HG03460 (cell line): ENCODE results near the gene ING1.
A peak's percentile ranks its signal among the peaks of the same experiment; 100 is the strongest.
"Not testable (repeated sequence)": the region's sequence is repeated elsewhere in the genome, so short reads cannot be mapped to it uniquely, and the experiment has no call there.

Experiments
- ATAC-seq: cut with Tn5 transposase; IDR thresholded peaks from one replicate; pipeline ENCODE4 v1.9.1; 2021; ENCODE audit not compliant: unreplicated experiment

Gene ING1

DNA sequence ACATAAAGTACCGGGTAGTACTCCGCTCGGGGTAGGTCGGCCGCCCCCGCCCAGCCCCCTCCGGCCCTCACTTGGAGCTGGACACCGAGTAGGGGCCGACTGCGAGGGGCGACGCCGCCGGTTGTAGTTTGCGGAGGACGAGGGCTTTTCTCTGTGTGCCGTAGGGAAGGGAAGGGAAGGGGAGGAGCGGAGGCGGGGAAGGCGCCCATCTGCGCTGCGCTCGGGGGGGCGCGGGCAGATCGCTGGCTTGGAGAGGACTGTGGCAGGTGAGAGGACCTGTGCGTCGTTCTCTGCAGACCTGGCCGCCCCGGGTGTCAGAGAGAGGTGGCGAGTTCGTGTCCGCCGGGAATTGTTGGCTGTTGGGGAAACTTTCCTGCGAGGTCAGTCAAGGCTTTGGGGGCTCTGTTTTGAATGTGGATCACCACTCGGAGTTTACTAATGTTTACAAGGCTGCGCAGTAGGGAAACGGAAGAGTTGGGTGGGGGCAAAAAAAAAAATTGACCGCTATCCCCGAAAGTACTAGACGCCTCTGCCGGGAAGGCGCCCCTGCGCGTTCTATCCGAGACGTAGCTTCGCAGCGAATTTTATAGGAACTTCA, 1.4 kb downstream of the ING1 start:
- ATAC-seq = no peak

- ATAC-seq = peak; percentile 50
Measured at GRCh38 chr13:110715395-110716246, 2.1 kb downstream of the ING1 start.

DNA sequence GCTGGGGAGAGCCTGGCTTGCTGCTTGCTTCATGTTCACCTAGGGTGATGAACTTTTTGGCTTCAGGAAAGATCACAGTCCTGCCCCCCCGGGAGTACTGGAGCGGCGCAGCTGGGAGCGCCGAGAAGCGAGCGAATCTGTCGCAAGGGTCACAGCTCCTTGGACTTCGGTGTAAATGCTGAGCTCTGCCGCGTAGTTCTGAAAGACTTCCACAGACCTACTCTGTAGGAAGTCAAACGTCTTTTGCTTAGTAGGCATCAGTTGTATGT, 2.7 kb downstream of the ING1 start:
- ATAC-seq = no peak

DNA sequence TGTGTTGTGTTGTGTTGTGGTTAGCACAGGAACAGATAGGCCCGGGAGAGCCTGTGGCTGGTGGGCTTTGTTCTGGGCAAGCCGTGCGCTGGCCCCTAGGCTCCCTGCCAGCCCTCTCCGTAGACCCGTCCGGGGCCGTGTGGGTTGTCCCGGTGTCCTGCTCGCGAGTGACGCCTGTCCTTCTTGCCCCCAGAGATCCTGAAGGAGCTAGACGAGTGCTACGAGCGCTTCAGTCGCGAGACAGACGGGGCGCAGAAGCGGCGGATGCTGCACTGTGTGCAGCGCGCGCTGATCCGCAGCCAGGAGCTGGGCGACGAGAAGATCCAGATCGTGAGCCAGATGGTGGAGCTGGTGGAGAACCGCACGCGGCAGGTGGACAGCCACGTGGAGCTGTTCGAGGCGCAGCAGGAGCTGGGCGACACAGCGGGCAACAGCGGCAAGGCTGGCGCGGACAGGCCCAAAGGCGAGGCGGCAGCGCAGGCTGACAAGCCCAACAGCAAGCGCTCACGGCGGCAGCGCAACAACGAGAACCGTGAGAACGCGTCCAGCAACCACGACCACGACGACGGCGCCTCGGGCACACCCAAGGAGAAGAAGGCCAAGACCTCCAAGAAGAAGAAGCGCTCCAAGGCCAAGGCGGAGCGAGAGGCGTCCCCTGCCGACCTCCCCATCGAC, 5.7 kb downstream of the ING1 start:
- no peak for ATAC-seq

DNA sequence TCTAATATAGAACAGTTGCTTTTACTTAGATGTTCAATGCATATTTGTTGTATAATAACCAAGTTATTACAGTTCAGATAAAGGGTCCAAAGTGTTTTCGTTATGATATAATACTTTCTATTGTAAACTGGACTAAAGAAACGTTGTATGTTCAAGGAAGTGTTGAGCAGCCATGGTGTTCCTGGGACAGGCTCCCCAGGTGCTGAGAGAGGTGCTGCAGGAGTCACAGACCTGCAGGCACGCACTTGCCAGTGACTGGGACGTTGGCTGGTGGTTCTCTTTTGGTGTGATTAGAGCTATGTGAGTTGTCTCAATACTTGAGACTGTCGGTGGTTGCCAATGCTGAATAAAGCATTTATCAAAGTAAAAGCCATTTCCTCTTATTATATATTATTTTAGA, 9.5 kb downstream of the ING1 start:
- ATAC-seq = no peak

DNA sequence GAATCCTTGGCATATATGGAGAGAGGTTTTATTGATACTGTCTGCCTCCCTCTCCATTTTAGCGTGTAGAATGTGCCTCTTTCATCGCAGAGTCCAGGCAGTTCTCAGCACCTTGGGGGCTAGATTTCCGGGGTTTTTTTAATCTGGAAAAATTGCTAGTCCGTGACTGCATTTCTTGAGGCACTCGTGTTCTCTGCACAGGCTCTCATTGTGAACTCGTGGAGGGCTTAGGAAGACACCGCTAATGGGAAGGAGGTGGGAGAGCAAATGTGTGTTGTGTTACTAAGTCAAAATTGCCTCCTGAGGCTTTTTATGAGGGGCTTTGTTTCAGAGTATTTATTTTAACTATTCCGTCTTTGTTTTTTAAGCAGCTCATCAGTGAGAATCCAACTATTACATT, 10.1 kb downstream of the ING1 start:
- no peak for ATAC-seq

DNA sequence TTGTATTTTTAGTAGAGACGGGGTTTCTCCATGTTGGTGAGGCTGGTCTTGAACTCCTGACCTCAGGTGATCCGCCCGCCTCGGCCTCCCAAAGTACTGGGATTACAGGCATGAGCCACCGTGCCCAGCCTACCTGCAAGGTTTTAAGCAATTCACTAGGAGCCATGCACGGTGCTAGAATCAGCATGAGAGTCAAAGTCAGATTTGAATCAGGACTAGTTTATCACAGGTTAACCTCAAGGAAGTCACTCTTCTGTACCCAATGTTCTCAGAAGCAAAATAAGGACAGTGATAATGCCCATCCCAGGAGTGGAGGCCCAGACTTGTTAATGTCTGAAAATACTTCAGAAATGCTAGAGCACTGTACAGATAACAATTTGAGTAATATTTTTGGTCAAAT, 12.7 kb downstream of the ING1 start:
- ATAC-seq = not testable (repeated sequence)

DNA sequence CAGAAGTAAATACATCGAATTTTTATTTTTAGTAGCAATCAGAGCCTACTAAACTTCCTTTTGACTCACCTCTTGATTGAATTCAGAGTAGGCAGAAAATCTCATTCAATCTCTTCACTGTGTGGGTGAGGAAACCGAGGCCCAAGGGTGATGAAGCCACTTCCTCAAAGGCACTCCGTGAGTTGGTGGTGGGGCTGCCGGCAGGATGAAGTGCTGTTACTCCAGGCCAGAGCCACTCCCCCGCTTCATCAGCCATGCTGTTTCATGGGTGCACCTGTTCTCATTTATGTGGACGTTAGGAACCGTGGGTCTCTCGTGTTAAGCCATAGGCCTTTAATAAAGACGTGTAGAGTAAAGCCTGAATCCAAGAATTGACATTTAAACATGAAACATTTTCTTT, 13.2 kb downstream of the ING1 start:
- no peak for ATAC-seq

DNA sequence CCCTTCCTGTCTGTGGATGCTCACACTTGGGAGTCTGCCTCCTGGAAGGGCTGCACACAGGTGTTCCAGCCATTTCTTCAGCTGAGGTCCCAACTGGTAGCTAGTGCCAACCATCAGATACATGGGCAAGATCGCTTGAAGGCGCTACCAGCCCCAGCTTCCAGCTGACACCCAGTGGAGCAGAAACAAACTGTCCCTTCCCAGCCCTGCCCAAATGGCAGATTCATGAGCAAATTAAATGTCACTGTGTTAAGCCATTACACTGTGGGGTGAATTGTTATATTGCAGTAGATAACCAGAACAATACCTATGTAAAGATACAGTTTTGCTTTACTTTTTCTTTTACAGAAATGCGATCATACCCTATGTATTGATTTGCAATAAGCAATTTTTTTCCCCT, 17.6 kb downstream of the ING1 start:
- ATAC-seq = no peak

DNA sequence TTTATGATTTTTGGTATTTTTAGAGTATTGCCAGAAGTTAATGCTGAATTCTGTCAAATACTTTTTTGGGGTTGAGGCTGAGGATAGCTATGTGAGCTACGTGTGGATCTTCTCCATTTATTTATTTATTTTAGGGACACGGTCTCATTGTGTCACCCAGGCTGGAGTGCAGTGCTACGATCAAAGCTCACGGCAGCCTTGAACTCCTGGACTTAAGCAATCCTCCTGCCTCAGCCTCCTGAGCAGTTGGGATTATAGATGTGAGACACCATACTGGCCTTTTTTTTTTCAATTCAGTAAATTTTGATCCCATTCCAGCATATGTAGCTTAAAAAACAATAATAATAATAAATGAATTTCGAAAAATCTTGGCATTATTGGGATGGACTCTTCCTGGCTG, 21.1 kb downstream of the ING1 start:
- no peak for ATAC-seq

DNA sequence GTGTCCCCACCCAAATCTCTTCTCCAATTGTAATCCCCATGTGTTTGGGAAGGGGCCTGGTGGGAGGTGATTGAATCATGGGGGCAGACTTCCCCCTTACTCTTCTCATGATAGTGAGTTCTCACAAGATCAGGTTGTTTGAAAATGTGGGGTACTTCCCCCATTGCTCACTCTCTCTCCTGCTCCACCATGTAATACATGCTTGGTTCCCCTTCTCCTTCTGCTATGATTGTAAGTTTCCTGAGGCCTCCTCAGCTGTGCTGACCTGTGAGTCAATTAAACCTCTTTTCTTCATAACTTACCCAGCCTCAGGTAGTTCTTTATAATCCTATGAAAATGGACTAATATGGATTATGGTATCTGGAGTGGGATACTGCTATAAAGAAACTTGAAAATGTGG, 24.1 kb downstream of the ING1 start:
- no peak for ATAC-seq

DNA sequence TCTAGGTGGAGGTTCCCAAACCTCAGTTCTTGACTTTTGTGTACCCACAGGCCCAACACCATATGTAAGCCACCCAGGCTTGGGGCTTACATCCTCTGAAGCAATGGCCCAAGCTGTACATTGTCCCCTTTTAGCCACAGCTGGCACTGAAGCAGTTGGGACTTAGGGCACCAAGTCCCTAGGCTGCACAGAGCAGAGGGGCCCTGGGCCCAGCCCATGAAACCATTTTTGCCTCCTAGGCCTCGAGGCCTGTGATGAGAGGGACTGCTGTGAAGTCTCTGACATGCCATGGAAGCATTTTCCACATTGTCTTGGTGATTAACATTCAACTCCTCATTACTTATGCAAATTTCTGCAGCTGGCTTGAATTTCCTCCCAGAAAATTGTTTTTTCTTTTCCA, 30.2 kb downstream of the ING1 start:
- ATAC-seq = no peak

- ATAC-seq = no peak
Measured at GRCh38 chr13:110746438-110746837, 32.9 kb downstream of the ING1 start.

DNA sequence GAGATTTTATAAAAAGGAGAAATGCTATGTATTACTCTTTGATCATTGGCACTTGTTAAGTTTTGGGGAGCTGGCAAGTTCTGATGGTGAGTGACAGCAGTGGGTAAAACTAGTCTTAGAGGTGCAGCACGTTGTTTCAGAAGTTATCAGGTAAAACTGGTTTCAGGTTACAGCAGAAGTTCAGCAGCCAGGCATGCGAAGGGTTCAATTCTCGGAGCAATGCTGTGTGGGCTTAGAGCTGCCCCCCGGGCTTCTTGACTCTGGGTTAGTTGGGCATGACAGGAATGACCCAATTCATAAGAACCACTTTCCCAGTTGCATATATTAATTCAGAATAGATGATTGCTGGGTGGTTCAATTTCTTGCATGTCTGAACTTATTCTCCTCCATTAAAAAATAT, 34.8 kb downstream of the ING1 start:
- no peak for ATAC-seq

DNA sequence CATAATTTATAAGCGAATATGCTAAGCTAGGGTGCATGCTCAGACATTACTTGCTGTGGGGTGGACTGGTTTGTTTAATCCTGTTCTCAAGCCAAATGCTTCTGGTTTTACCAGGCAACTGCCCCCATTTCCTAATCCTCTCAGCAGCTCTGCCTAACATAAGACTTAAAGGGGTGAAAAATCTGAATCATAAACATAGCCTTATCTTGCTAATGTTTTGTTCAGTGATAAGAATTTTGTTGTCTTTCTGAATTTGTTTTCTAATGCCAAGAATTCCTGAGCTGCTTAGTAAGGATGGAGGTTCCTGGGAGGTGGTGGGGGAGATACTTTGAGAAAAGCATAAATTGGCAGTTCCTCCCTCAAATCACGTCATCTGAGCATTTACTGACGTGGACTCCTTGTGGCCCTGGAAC, 42.7 kb downstream of the ING1 start:
- ATAC-seq = no peak

- ATAC-seq = no peak
Measured at GRCh38 chr13:110757296-110757695, 43.8 kb downstream of the ING1 start.

GRCh38 chr13:110758195-110758805, 44.8 kb downstream of the ING1 start:
- ATAC-seq = no peak

DNA sequence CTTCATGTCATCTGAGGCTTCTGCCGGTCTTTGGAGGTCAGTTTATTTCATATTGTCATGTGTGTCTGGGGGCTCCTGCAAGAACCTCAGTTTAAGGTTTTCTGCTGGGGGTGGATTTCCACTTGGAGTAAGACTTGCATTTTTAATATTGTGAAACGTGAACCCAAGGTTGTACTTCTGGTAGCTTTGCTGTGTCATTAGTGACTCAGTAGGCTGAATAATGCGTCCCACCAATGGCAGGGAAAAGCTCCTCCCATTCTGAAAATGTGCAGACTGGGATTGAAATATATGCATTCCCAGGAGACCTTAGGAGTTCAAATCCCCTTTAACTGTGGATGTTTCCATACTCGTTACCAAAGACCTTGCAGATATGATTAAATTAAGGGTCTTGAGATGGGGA, 46.2 kb downstream of the ING1 start:
- no peak for ATAC-seq

DNA sequence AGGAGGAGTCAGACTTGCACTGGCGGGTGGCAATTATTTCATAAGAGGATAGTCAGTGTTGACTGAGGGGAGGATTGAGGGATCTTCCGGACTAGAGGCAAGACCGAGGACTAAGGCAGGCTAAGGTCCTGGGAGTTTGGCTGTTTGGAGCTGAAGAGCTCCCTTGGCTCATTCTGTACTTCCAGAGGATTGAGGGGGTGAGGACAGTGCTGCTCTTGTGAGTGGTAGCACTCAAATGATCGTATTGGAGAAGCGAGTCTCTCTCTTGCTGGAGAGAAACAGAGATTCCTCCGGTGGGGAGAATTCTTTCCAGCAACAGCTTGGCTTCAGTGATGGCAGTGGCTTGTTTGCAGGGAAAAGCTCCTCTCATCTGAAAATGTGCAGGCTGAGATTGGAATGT, 47.1 kb downstream of the ING1 start:
- no peak for ATAC-seq

DNA sequence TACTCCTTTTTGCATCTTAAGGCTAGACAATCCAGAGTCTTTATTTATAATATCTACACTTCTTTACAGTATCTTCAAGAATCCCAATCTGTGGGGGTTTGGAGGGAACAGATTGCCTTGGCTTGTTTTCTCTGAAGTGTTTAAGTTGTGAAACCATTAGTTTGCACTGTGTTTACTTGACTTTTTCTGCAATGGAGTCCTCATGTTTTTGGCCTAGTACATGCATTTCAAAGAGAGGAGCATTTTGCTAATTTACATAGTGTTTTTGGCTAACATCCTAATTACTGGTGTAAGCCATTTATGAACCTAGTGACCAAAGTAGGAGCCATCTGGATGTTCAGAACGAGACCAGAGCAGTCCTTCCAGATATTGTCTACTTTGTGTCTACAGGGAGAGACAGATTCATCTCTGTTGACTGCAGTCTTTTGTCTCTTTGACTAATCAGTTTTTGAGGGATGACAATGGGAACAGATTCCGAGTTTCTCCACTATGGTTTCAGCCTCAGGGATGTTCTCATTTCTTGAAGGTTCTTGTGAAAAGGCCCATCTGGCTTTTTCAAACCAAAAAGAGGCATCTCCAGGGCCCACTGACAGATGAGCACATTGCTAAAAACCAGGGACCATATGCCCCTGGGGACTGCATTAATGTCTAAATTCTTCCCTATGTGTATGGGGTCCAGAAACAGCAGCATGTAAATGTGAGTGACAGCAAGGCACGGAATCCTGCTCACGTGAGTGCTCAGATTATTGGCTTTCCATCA, 53.4 kb downstream of the ING1 start:
- no peak for ATAC-seq

DNA sequence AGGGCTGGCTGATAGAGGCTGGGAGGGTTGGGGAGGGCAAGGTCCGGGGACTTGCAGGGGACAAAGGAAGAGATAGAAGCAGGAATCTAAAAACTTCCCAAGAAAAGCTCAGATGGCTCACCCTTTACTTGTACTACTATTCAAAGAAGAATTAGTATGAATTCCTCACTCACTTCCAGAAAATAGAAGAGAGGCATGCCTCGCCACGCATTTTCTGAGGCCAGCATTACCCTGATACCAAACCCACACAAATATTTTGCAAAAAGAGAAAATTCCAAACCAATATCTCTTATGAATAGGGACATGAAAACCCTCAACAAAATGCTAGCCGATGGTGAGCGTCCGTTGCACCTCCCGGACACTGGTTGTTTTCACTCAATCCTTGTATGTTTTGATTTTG, 54.0 kb downstream of the ING1 start:
- no peak for ATAC-seq
